GM21576 (cell line): ENCODE measurements around the gene CYP20A1.

Experiments
- ATAC-seq: cut with Tn5 transposase; IDR thresholded peaks from one replicate; pipeline ENCODE4 v1.9.1; 2021; ENCODE audit warnings: mild to moderate bottlenecking, moderate library complexity; ENCODE audit not compliant: unreplicated experiment

CYP20A1 gene

GRCh38 chr2:203354966-203355365 lies 116.1 kb downstream of the CYP20A1 start:
- ATAC-seq = no peak
